GM23338 (cell line): ENCODE results near the gene BNC2. TPM values are rescaled to one million over a fixed set of nuclear protein-coding genes. Genes with fewer than 3 reads are reported as not detected.

Experiments
- ATAC-seq: fragments of 200-7000 bp; cut with Tn5 transposase; 3 replicates; pipeline ENCODE4 v1.9.1; 2020
- DNase-seq: peaks from one replicate; pipeline ENCODE4 v3.0.0-alpha.2; 2015; ENCODE audit warnings: low spot score
- H2AFZ ChIP-seq: fragments of 200-600 bp; sonication (generic); 2 replicates; pipeline ENCODE4 v1.8.0; 2016; ENCODE audit warnings: antibody characterized with exemption, mild to moderate bottlenecking, moderate library complexity
- H3F3A ChIP-seq: fragments of 200-600 bp; sonication (generic); replicated peaks from 2 replicates; pipeline ENCODE4 v1.8.0; 2017; ENCODE audit warnings: antibody characterized with exemption, mixed run types, low read depth
- H3K27ac ChIP-seq: fragments of 200-600 bp; sonication (generic); 2 replicates; pipeline ENCODE4 v1.6.1; 2016; ENCODE audit warnings: low read depth
- H3K27me3 ChIP-seq: fragments of 200-600 bp; sonication (generic); 2 replicates; pipeline ENCODE4 v1.8.0; 2016; ENCODE audit warnings: mild to moderate bottlenecking, mixed run types, moderate library complexity; ENCODE audit not compliant: insufficient read depth
- H3K36me3 ChIP-seq: fragments of 200-600 bp; sonication (generic); 2 replicates; pipeline ENCODE4 v1.8.0; 2016; ENCODE audit warnings: mild to moderate bottlenecking; ENCODE audit not compliant: insufficient read depth
- H3K4me1 ChIP-seq: fragments of 200-600 bp; sonication (generic); 2 replicates; pipeline ENCODE4 v1.8.0; 2016; ENCODE audit warnings: mild to moderate bottlenecking, moderate library complexity; ENCODE audit not compliant: insufficient read depth
- H3K4me2 ChIP-seq: fragments of 200-600 bp; sonication (generic); 2 replicates; pipeline ENCODE4 v1.7.1; 2017; ENCODE audit warnings: mixed run types
- H3K4me3 ChIP-seq: fragments of 200-600 bp; sonication (generic); 2 replicates; pipeline ENCODE4 v1.6.1; 2016; ENCODE audit warnings: mixed run types
- H3K79me2 ChIP-seq: fragments of 200-600 bp; sonication (generic); replicated peaks from 2 replicates; pipeline ENCODE4 v1.8.0; 2017; ENCODE audit warnings: mild to moderate bottlenecking; ENCODE audit not compliant: insufficient read depth
- H3K9me2 ChIP-seq: fragments of 200-600 bp; sonication (generic); 2 replicates; pipeline ENCODE4 v1.8.0; 2017; ENCODE audit not compliant: insufficient read depth
- H4K20me1 ChIP-seq: fragments of 200-600 bp; sonication (generic); replicated peaks from 2 replicates; pipeline ENCODE4 v1.8.0; 2017; ENCODE audit warnings: mild to moderate bottlenecking; ENCODE audit not compliant: insufficient read depth
- H3K27ac Mint-ChIP-seq: 2 replicates; pipeline ENCODE4 v1.8.0; 2020; ENCODE audit warnings: inconsistent platforms, mild to moderate bottlenecking, moderate library complexity, mixed read lengths
- H3K27me3 Mint-ChIP-seq: 3 replicates; pipeline ENCODE4 v1.8.0; 2022; ENCODE audit warnings: low read depth, mild to moderate bottlenecking, moderate library complexity, mixed read lengths, inconsistent platforms; ENCODE audit not compliant: insufficient read depth, poor library complexity
- H3K36me3 Mint-ChIP-seq: 3 replicates; pipeline ENCODE4 v1.8.0; 2021; ENCODE audit warnings: low read depth, mild to moderate bottlenecking, inconsistent platforms, moderate library complexity, mixed read lengths
- H3K4me1 Mint-ChIP-seq: 3 replicates; pipeline ENCODE4 v1.8.0; 2020; ENCODE audit warnings: mild to moderate bottlenecking, inconsistent platforms, mixed read lengths
- H3K4me3 Mint-ChIP-seq: 3 replicates; pipeline ENCODE4 v1.8.0; 2021; ENCODE audit warnings: moderate library complexity, mild to moderate bottlenecking, inconsistent platforms, mixed read lengths
- H3K9me3 Mint-ChIP-seq: 3 replicates; pipeline ENCODE4 v1.8.0; 2020; ENCODE audit warnings: moderate library complexity, mild to moderate bottlenecking, inconsistent platforms, mixed read lengths
- CREB1 ChIP-seq: fragments of 250-450 bp; sonication (Bioruptor Pico); IDR thresholded peaks from 2 replicates; pipeline ENCODE4 v1.5.0; 2020; ENCODE audit warnings: low read depth, mild to moderate bottlenecking, moderate library complexity
- EZH2 ChIP-seq: fragments of 200-600 bp; sonication (generic); IDR thresholded peaks from one replicate; pipeline ENCODE4 v1.8.0; 2017; ENCODE audit warnings: antibody characterized with exemption, mild to moderate bottlenecking, low read depth; ENCODE audit not compliant: unreplicated experiment
- EZH2phosphoT487 ChIP-seq: fragments of 200-600 bp; sonication (generic); IDR thresholded peaks from one replicate; pipeline ENCODE4 v1.8.1; 2018; ENCODE audit warnings: antibody characterized with exemption; ENCODE audit not compliant: unreplicated experiment
- JUNB ChIP-seq: IDR thresholded peaks from one replicate; pipeline ENCODE4 v1.6.1; 2016; ENCODE audit warnings: antibody characterized with exemption; ENCODE audit not compliant: unreplicated experiment
- NANOG ChIP-seq: IDR thresholded peaks from 2 replicates; pipeline ENCODE4 v1.6.1; 2016; ENCODE audit warnings: antibody characterized with exemption, borderline replicate concordance
- POLR2AphosphoS5 ChIP-seq: IDR thresholded peaks from 2 replicates; pipeline ENCODE4 v1.6.1; 2016; ENCODE audit warnings: antibody characterized with exemption, low read depth
- STAT1 ChIP-seq: IDR thresholded peaks from one replicate; pipeline ENCODE4 v1.6.1; 2016; ENCODE audit warnings: antibody characterized with exemption; ENCODE audit not compliant: unreplicated experiment
- ZNF114 ChIP-seq: fragments of 250-450 bp; sonication (Bioruptor Pico); IDR thresholded peaks from 2 replicates; pipeline ENCODE4 v1.5.0; 2020; ENCODE audit warnings: mild to moderate bottlenecking, moderate library complexity
- ZNF331 ChIP-seq: fragments of 250-450 bp; sonication (Bioruptor Pico); IDR thresholded peaks from 2 replicates; pipeline ENCODE4 v1.5.0; 2020; ENCODE audit warnings: low read depth, mild to moderate bottlenecking, moderate library complexity
- ZNF462 ChIP-seq: fragments of 250-450 bp; sonication (Bioruptor Pico); IDR thresholded peaks from 2 replicates; pipeline ENCODE4 v1.5.0; 2020; ENCODE audit warnings: mild to moderate bottlenecking, moderate library complexity
- polyA plus RNA-seq: library from polyadenylated mRNA; unstranded; fragments of >200 nt; fragmentation: Nextera tagmentation; extraction: Ambion mirVana; gene quantifications from 2 replicates; pipeline ENCODE4 v1.2.1, GENCODE V29; 2016
- total RNA-seq: library from RNA; depleted of rRNA; stranded (reverse); fragments of >200 nt; shearing (Covaris generic); gene quantifications from 2 replicates; pipeline ENCODE4 v1.2.3, GENCODE V29; 2014
- TF ChIP-seq, protein P1 (sequence below), 2 experiments: fragments of 200-600 bp in 1 of 2; sonication (generic) in 1 of 2; conservative IDR thresholded peaks; 2 replicates each; pipeline versions ENCODE4 v1.5.1 to v1.6.1; 2016 to 2017; ENCODE audit warnings: antibody characterized with exemption in 2 of 2, low read depth in 2 of 2, mild to moderate bottlenecking in 2 of 2, moderate library complexity in 1 of 2
- TF ChIP-seq, protein P2 (sequence below): IDR thresholded peaks from 2 replicates; pipeline ENCODE4 v1.6.1; 2016; ENCODE audit warnings: antibody characterized with exemption
- TF ChIP-seq, protein P3 (sequence below): IDR thresholded peaks from one replicate; pipeline ENCODE4 v1.6.1; 2018; ENCODE audit warnings: antibody characterized with exemption; ENCODE audit not compliant: unreplicated experiment

The BNC2 gene
- total and polyA plus RNA-seq, 2 experiments from 2014 or later: 12.7 to 13.2 TPM

DNA sequence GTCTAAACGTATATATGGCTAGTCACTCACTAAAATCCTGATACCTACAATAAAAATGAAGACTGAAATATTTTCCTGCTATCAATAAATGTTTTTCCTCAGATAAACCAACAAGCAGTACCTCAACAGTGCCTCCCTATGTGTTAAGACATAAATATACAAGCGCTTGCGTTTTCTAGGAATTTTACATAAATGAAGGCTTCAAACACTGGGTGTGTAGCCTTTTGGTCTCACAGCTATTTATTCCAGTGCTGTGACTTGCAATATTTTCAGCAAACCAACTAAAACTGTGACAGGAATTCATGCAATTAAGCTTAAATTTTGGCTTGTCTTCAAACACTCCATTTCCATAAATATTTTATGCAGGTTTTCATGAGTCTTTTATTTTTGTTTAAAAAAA, 437.0 kb downstream of the BNC2 start:
- no peaks in the 10 kb centered on the region for H3K9me3 Mint-ChIP-seq
- no peak overlapping the region for H3K27ac ChIP-seq
- no peaks in the 10 kb centered on the region for H4K20me1 ChIP-seq
- no peak overlapping the region for H3K4me3 ChIP-seq
- no peaks in the 10 kb centered on the region for H3K79me2 ChIP-seq
- no peak overlapping the region for H3K4me3 Mint-ChIP-seq
- no peaks in the 10 kb centered on the region for H3K9me2 ChIP-seq
- peaks cover 4% of the 10 kb centered on the region for H3K27me3 Mint-ChIP-seq
- no peaks in the 10 kb centered on the region for H3K27me3 ChIP-seq
- H3K4me1 ChIP-seq: peaks cover 23% of the 10 kb centered on the region
- TF ChIP-seq POLR2AphosphoS5 (no peak), JUNB (no peak), STAT1 (no peak), EZH2phosphoT487 (no peak), ZNF462 (CRISPR knock-in tag) (no peak), NANOG (no peak), ZNF331 (CRISPR knock-in tag) (no peak), EZH2 (no peak), CREB1 (CRISPR knock-in tag) (no peak), ZNF114 (CRISPR knock-in tag) (no peak)
- TF ChIP-seq, protein P1, sequence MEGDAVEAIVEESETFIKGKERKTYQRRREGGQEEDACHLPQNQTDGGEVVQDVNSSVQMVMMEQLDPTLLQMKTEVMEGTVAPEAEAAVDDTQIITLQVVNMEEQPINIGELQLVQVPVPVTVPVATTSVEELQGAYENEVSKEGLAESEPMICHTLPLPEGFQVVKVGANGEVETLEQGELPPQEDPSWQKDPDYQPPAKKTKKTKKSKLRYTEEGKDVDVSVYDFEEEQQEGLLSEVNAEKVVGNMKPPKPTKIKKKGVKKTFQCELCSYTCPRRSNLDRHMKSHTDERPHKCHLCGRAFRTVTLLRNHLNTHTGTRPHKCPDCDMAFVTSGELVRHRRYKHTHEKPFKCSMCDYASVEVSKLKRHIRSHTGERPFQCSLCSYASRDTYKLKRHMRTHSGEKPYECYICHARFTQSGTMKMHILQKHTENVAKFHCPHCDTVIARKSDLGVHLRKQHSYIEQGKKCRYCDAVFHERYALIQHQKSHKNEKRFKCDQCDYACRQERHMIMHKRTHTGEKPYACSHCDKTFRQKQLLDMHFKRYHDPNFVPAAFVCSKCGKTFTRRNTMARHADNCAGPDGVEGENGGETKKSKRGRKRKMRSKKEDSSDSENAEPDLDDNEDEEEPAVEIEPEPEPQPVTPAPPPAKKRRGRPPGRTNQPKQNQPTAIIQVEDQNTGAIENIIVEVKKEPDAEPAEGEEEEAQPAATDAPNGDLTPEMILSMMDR (conservative IDR thresholded peaks at IDR 0.05; ENCODE audit: low read depth in 2 of 2): no peak
- TF ChIP-seq, protein P2, sequence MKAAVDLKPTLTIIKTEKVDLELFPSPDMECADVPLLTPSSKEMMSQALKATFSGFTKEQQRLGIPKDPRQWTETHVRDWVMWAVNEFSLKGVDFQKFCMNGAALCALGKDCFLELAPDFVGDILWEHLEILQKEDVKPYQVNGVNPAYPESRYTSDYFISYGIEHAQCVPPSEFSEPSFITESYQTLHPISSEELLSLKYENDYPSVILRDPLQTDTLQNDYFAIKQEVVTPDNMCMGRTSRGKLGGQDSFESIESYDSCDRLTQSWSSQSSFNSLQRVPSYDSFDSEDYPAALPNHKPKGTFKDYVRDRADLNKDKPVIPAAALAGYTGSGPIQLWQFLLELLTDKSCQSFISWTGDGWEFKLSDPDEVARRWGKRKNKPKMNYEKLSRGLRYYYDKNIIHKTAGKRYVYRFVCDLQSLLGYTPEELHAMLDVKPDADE: no peak
- TF ChIP-seq, protein P3, sequence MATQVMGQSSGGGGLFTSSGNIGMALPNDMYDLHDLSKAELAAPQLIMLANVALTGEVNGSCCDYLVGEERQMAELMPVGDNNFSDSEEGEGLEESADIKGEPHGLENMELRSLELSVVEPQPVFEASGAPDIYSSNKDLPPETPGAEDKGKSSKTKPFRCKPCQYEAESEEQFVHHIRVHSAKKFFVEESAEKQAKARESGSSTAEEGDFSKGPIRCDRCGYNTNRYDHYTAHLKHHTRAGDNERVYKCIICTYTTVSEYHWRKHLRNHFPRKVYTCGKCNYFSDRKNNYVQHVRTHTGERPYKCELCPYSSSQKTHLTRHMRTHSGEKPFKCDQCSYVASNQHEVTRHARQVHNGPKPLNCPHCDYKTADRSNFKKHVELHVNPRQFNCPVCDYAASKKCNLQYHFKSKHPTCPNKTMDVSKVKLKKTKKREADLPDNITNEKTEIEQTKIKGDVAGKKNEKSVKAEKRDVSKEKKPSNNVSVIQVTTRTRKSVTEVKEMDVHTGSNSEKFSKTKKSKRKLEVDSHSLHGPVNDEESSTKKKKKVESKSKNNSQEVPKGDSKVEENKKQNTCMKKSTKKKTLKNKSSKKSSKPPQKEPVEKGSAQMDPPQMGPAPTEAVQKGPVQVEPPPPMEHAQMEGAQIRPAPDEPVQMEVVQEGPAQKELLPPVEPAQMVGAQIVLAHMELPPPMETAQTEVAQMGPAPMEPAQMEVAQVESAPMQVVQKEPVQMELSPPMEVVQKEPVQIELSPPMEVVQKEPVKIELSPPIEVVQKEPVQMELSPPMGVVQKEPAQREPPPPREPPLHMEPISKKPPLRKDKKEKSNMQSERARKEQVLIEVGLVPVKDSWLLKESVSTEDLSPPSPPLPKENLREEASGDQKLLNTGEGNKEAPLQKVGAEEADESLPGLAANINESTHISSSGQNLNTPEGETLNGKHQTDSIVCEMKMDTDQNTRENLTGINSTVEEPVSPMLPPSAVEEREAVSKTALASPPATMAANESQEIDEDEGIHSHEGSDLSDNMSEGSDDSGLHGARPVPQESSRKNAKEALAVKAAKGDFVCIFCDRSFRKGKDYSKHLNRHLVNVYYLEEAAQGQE: no peak
- H3F3A ChIP-seq: no peaks in the 10 kb centered on the region
- no peak overlapping the region for H2AFZ ChIP-seq
- peaks cover 28% of the 10 kb centered on the region for H3K4me1 Mint-ChIP-seq
- no peak for ATAC-seq
- H3K36me3 ChIP-seq: no peaks in the 10 kb centered on the region
- no peak overlapping the region for H3K4me2 ChIP-seq
- H3K36me3 Mint-ChIP-seq: peaks cover 19% of the 10 kb centered on the region
- DNase-seq: no peak
- H3K27ac Mint-ChIP-seq: no peak overlapping the region
